Stimulated activated naive CD8-positive, alpha-beta T cell treated with anti-CD3 and anti-CD28 coated beads, Interleukin-15, Interleukin-2, amounts not matched to agents 100 ng/mL and 50 ng/mL, for 24 hours (primary cell): Measurements from ENCODE around the gene SHROOM1.

ENCODE experiments used
- H3K27ac Mint-ChIP-seq: one replicate; pipeline ENCODE4 v1.8.0; 2021; ENCODE audit warnings: mild to moderate bottlenecking, mixed read lengths
- H3K27me3 Mint-ChIP-seq: one replicate; pipeline ENCODE4 v1.8.0; 2021; ENCODE audit warnings: mixed read lengths
- H3K36me3 Mint-ChIP-seq: one replicate; pipeline ENCODE4 v1.8.0; 2021; ENCODE audit warnings: low read depth, mixed read lengths
- H3K4me1 Mint-ChIP-seq: one replicate; pipeline ENCODE4 v1.8.0; 2021; ENCODE audit warnings: low read depth, mixed read lengths
- H3K4me3 Mint-ChIP-seq: one replicate; pipeline ENCODE4 v1.8.0; 2021; ENCODE audit warnings: mild to moderate bottlenecking, mixed read lengths
- H3K9me3 Mint-ChIP-seq: one replicate; pipeline ENCODE4 v1.8.0; 2021; ENCODE audit warnings: mixed read lengths

The SHROOM1 gene

GRCh38 chr5:132838516-132839282 is 8.3 kb upstream of the SHROOM1 start:
- no peak overlapping the region for H3K27ac Mint-ChIP-seq
- no peaks in the 10 kb centered on the region for H3K27me3 Mint-ChIP-seq
- no peaks in the 10 kb centered on the region for H3K4me1 Mint-ChIP-seq
- H3K4me3 Mint-ChIP-seq: no peak overlapping the region
- H3K9me3 Mint-ChIP-seq: no peaks in the 10 kb centered on the region
- H3K36me3 Mint-ChIP-seq: no peaks in the 10 kb centered on the region

- no peaks in the 10 kb centered on the region for H3K27me3 Mint-ChIP-seq
- no peaks in the 10 kb centered on the region for H3K36me3 Mint-ChIP-seq
- H3K4me1 Mint-ChIP-seq: no peaks in the 10 kb centered on the region
- no peak overlapping the region for H3K4me3 Mint-ChIP-seq
- H3K27ac Mint-ChIP-seq: no peak overlapping the region
- H3K9me3 Mint-ChIP-seq: no peaks in the 10 kb centered on the region
These were observed 7.4 kb upstream of the SHROOM1 start for GRCh38 chr5:132837868-132838267.

DNA sequence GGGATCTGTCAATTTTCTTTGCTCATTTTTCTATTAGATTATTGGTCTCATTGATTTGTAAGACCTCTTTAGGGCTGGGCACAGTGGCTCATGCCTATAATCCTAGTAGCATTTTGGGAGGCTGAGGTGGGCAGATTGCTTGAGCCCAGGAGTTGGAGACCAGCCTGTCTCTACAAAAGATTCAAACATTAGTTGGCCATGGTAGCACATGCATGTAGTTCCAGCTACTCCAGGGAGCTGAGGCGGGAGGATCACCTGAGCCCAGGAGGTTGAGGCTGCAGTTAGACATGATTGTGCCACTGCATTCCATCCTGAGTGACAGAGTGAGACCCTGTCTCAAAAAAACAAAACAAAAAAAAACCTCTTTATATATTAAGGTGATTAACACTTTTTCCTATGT is 6.4 kb upstream of the SHROOM1 start:
- Mint-ChIP-seq H3K4me3 (no peak overlapping the region), H3K4me1 (no peaks in the 10 kb centered on the region), H3K27me3 (no peaks in the 10 kb centered on the region), H3K27ac (no peak overlapping the region), H3K9me3 (no peaks in the 10 kb centered on the region), H3K36me3 (no peaks in the 10 kb centered on the region)

GRCh38 chr5:132834057-132834456 is 3.6 kb upstream of the SHROOM1 start:
- Mint-ChIP-seq H3K9me3 (no peaks in the 10 kb centered on the region), H3K27me3 (peaks cover 17% of the 10 kb centered on the region), H3K4me1 (peaks cover 9% of the 10 kb centered on the region), H3K36me3 (no peaks in the 10 kb centered on the region), H3K4me3 (no peak overlapping the region), H3K27ac (no peak overlapping the region)

GRCh38 chr5:132832612-132833011 is 2.2 kb upstream of the SHROOM1 start:
- no peak overlapping the region for H3K4me3 Mint-ChIP-seq
- H3K4me1 Mint-ChIP-seq: peaks cover 11% of the 10 kb centered on the region
- H3K27me3 Mint-ChIP-seq: peaks cover 29% of the 10 kb centered on the region
- H3K9me3 Mint-ChIP-seq: no peaks in the 10 kb centered on the region
- no peaks in the 10 kb centered on the region for H3K36me3 Mint-ChIP-seq
- H3K27ac Mint-ChIP-seq: no peak overlapping the region

DNA sequence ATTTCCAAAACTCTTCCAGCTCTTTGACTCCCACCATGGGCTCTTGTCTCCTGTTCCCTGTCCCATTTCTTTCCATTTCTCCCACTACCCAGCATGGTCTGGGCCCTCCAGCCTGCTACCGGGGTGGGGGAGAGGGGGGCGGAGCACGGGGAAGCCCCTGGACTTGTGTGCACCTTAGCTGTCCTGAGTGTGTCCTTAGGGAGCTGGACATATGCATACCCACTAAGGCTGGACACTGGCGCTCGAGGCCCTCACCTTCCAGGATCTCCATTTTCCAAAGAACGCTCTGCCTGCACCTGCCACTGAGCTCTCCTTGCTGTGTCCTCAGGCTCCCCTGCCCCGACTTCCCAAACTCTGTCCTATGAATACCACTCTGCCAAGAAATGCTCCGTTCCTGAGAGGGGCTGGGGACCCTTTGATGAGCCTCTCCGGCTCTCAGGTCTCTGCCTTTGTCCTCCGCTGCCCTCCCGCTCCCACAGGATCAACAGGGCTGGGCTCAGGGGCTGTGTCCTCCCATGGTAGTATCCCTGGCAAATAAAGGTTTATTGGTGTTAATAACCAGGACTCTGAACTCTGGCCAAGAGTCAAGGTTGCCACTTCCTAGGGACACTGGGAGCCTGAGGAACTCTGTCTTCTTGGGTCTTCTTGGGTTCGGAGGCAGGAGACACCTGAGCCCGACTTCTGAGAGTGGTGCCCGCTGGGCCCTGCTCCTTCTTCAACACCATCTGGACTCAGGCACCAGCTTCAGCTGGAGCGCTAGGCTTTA is 831 bp upstream of the SHROOM1 start:
- H3K36me3 Mint-ChIP-seq: no peaks in the 10 kb centered on the region
- H3K4me3 Mint-ChIP-seq: peak overlapping the region; percentile 74
- no peaks in the 10 kb centered on the region for H3K9me3 Mint-ChIP-seq
- H3K27ac Mint-ChIP-seq: peak overlapping the region; percentile 63
- peaks cover 43% of the 10 kb centered on the region for H3K27me3 Mint-ChIP-seq
- H3K4me1 Mint-ChIP-seq: peaks cover 11% of the 10 kb centered on the region

DNA sequence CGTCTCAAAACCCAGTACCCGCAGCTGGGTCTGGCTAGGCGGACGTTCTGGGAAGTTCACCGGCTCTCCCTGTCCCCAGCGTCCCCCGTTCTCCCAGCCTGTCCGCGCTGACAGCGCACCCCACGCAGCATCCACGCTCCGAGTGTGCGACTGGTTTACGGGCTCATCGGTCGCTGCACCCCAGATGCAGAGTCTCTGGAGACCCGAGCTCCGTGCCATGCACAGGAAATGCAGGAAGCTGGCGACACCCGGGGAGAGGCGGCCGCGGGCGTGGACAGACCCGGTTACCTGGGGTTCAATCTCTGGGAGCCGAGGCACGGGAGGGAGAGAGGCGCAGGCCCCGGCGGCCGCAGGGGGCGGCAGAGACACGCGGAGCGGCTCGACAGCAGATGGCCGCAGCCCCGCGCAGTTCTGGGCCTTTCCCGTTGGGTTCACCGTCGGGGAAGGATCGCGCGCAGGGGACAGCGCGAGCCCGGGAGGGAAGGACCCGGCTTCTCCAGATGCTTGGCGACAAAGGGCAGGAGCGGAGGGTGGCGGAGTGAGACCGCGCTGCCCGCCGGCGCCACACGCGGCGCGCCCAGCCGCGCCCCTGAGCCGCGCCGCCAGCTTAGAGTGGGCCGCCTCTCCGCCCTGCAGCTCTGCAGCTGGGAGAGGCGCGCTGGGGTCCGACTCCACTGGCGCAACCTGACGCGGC is 558 bp downstream of the SHROOM1 start:
- Mint-ChIP-seq H3K36me3 (no peaks in the 10 kb centered on the region), H3K4me3 (peak overlapping the region; percentile 86), H3K9me3 (no peaks in the 10 kb centered on the region), H3K4me1 (peaks cover 11% of the 10 kb centered on the region), H3K27me3 (peaks cover 51% of the 10 kb centered on the region), H3K27ac (peak overlapping the region; percentile 78)

DNA sequence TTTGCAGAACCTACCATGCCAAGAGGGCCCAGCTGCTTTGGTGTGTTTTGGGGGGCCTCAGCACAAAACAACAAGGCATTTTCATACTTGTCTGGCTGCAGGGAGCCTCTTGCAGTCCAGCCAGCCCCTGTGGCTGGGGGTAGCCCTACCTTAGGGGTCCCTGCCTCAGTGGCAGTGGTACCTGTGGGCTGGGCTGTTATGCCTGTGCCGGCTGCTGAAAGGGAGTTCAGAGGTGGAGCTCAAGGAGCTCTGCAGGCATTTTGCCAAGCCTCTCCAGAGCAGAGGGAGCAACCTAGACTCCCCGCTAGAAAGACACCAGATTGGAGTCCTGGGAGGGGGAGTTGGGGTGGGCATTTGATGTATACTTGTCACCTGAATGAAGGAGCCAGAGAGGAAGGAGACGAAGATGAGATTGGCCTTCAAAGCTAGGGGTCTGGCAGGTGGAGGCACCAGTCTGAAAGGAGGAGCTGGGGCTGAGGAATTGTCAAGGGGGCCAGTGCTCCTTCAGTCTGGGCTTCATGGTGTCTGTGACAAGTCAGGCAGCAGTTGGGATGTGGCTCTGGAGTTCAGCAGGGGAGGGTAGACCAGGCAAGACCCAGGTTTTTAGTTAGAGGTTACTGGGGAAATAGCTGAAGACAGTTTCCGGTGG is 1.5 kb downstream of the SHROOM1 start:
- no peaks in the 10 kb centered on the region for H3K9me3 Mint-ChIP-seq
- H3K4me1 Mint-ChIP-seq: peaks cover 11% of the 10 kb centered on the region
- peaks cover 59% of the 10 kb centered on the region for H3K27me3 Mint-ChIP-seq
- H3K4me3 Mint-ChIP-seq: peak overlapping the region; percentile 86
- no peaks in the 10 kb centered on the region for H3K36me3 Mint-ChIP-seq
- H3K27ac Mint-ChIP-seq: no peak overlapping the region

GRCh38 chr5:132827943-132828673 is 2.3 kb downstream of the SHROOM1 start:
- Mint-ChIP-seq H3K36me3 (no peaks in the 10 kb centered on the region), H3K4me3 (no peak overlapping the region), H3K9me3 (no peaks in the 10 kb centered on the region), H3K27me3 (peaks cover 65% of the 10 kb centered on the region), H3K4me1 (peaks cover 11% of the 10 kb centered on the region), H3K27ac (no peak overlapping the region)

GRCh38 chr5:132826424-132827082 is 3.9 kb downstream of the SHROOM1 start:
- no peak overlapping the region for H3K27ac Mint-ChIP-seq
- H3K4me3 Mint-ChIP-seq: peak overlapping the region; percentile 19
- no peaks in the 10 kb centered on the region for H3K36me3 Mint-ChIP-seq
- H3K9me3 Mint-ChIP-seq: no peaks in the 10 kb centered on the region
- H3K4me1 Mint-ChIP-seq: peaks cover 11% of the 10 kb centered on the region
- peaks cover 70% of the 10 kb centered on the region for H3K27me3 Mint-ChIP-seq

DNA sequence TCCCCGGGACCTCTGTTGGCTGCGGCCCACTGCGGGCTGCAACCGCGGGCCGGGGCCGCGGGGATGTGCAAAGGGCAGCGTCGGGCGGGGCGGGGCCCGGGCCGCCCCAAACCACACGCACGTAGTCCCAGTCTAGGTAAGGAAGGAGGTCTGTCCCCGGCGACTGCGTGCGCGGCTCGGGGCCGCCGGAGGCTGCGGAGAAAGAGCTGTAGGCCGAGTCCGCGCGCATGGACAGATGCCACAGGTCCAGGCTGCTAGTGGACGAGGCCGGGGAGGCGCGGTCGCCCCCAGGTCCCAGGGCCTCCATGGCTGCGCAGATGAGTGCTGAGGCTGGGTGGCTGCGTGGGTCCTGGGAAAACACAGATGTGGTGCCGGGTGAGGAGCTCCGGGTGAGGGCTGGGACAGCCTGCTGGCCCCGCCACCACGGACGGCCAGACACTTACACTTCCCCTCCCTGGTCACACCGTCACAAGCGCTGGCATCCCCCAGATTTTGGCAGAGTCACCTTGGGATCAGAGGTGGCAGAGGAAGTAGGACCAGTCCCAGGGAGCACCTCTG is 4.5 kb downstream of the SHROOM1 start:
- peaks cover 67% of the 10 kb centered on the region for H3K27me3 Mint-ChIP-seq
- peaks cover 5% of the 10 kb centered on the region for H3K4me1 Mint-ChIP-seq
- H3K36me3 Mint-ChIP-seq: no peaks in the 10 kb centered on the region
- H3K27ac Mint-ChIP-seq: no peak overlapping the region
- H3K9me3 Mint-ChIP-seq: no peaks in the 10 kb centered on the region
- H3K4me3 Mint-ChIP-seq: peak overlapping the region; percentile 20

- H3K9me3 Mint-ChIP-seq: no peaks in the 10 kb centered on the region
- H3K4me1 Mint-ChIP-seq: peaks cover 8% of the 10 kb centered on the region
- H3K27ac Mint-ChIP-seq: no peak overlapping the region
- H3K36me3 Mint-ChIP-seq: no peaks in the 10 kb centered on the region
- H3K4me3 Mint-ChIP-seq: peak overlapping the region; percentile 45
- peaks cover 69% of the 10 kb centered on the region for H3K27me3 Mint-ChIP-seq
These were observed 5.2 kb downstream of the SHROOM1 start for GRCh38 chr5:132825033-132825833.

- Mint-ChIP-seq H3K9me3 (no peaks in the 10 kb centered on the region), H3K27me3 (peaks cover 68% of the 10 kb centered on the region), H3K4me3 (peak overlapping the region; percentile 45), H3K36me3 (no peaks in the 10 kb centered on the region), H3K27ac (no peak overlapping the region), H3K4me1 (peaks cover 16% of the 10 kb centered on the region)
These were observed 6.0 kb downstream of the SHROOM1 start for GRCh38 chr5:132824426-132824825.
